Measurements from ENCODE around the gene MYO5B.

MYO5B gene

DNA sequence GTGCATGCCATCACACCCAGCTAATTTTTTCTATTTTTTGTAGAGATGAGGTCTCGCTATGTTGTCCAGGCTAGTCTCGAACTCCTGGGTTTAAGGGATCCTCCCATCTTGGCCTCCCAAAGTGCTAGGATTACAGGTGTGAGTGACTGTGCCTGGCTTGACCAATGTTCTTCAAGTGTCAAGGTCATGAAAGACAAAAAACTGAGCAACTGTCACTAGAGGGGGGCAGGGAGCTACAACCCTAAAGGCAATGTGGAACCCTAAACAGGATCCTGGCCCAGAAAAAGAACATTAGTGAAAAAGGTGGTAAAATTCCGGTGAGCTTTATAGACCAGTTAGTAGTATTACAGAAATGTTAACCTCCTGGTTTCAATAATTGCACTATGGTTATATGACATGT is 7.3 kb downstream of the MYO5B start:
- no peak for DNase-seq

DNA sequence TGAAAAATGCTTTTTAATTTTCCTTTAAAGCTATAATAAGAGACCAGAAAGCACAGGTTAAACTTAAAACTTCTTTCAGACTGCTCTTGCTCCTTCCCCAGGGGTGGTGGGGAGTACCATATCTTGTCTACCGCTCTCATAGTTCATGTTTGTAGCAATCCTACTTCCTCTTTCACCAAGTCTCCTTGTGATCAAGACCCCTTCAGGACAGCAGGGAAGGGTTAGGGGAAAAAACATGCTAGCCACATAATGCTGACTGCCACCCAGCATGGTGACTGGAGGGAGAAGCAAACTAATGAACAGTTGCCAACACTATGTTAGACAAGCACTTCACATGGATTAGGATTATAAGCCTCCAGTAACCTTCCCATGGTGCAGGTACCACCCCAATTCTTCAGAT is 8.6 kb downstream of the MYO5B start:
- no peak for DNase-seq

DNA sequence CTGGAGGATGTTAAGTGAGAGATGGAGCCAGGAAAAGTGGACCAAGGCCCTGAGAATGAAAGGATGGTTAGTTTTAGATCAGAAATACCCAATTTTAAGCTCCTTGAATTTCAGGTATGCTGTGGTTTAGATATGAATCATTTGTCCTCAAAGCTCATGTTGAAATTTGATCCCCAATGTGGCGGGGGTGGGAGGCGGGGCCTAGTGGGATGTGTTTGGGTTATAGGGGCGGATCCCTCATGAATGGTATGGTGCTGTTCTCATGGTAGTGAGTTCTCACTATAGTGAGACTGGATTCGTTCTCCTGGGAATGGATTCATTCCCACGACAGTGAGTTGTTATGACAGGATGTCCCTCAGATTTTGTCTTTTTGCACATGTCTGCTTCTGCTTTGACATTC is 11.4 kb downstream of the MYO5B start:
- DNase-seq: no peak

DNA sequence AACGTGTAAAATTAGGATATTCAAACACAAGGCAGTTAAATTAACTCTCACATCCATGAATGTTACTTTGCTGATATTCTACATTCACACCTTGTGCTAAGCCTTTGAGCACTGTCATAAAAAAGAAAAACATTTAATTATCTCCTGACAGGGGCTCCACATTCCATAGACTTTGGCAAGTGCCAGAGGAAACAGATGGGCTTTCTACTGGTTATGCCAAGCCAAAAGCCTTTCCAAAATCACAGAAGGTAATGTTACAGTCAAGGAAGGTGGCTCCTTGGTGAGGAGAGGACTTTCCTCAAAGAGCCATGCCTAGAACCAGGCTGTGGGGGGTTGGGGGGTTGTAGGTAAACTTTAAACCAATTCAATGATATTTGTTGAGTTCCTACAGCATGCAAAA is 12.4 kb downstream of the MYO5B start:
- DNase-seq: no peak

DNA sequence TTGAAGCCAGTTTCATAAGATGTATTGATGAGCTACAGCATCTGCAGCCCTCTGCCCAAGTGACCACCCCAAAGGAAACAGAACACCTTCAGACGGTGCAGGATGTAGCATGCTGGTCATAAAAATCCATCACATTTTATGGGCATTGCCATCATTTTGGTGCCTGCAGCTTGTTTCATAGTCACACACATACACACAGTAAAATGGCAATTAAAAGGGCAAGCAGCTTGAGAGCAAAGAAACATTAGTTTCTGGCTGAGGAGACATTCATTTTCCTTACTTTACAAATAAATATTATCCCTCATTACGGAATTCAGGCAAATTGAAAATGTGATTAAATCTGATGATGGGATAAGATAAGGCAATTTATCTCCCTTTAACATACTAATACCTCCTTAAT is 13.4 kb downstream of the MYO5B start:
- no peak for DNase-seq

DNA sequence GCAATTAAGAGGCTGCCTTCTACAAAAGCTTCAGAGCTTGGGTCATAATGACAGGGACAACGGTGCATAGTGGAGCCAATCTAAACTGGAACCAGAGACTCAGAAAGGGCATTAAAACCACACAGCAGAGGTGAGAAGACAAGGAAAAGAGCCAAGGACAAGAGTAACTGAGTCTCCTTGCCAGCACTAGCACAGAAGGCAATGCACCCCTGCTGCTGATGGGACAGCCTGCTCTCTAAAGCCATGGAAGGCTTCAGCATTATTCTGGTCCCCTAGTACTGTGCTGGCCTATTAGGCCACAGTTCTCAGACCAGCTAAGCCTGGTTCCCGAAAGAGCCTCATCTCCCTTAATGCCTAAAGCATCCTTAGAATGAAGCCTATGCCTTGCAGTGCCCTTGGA is 15.5 kb downstream of the MYO5B start:
- DNase-seq: no peak

DNA sequence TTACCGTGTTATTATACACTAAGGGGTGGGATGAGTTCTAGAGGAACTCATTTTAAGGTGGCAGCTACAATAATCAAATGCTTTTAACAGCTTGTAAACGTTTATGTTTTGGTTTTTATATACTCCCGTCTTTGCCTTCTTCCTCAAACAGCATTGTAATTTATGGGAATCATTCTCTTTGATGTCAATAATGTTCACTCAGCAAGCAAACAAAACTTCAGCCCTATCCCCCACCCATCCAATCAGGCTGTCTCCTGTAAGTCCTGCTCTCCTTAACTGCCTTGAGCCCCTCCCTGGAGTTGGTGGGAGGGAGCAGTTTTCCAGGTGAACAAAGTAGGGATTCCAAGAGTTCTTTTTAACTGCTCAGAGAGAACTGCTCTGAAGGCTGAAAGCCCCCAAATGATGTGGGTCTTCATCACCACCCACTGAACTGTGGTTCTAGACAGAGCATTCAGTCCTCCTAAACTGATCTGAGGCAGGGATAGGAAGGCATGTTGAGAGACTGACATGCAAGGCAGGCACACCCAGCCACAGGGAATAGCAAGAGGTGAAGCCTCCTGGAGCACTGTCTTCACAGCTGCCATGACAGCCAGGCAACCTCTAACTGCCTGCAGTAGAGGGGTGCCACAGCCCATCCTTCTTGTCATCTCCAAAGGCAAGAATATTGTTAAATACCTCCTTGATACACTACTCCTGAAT is 17.5 kb downstream of the MYO5B start:
- no peak for DNase-seq

DNA sequence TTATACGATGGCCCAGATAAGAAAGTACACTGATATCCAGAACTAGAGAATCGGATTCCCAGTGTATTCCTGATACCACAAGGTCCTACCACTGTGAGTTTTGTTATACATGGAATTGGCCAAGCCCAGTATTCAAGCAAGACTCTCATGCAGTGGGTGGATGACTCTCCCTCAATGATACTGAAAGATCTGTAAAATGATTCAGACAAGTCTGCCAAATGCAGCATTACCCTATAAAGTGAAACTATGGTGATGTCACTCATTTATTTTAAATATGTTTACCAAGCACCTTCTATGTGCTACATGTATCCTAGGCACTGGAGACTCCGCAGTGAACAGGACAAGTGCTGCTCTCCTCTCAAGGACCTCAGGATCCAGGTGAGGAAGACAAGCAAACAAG is 22.6 kb downstream of the MYO5B start:
- DNase-seq: no peak

DNA sequence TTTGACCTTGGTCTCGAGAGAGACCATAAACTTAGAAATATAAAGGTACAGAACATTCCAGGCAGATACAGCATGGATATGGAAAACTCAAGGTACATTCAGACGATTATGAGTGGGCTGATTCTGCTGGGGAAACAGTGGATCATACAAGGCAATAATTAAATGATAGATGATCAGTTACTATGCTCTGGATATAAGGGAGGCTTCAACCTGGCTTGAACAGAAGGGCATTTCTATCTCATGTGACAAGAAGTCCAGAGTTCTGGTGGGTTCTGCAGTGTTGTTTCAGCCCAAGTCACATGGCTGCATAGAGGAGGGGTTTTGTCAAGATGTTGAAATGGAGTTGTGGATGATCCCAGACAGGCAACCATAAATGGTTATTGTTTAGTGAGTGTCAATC is 23.5 kb downstream of the MYO5B start:
- no peak for DNase-seq

DNA sequence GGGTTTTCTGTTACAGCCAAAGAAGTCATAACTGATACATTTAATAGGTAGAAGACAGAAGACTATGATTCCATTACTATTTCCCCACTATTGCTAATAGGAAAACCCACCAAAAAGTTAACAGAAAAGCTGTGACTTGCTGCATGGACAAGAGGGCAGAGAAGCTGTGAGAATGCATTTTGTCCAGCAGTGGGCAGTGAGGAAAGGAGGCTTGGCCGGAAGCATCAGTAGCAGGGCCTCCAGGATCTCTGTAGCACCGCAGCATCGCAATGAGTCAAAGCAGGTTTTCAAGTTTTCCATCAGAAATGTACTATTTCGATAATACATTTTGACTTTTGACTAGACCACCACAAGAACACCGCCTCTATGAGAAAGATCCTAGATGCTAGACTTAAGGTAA is 24.9 kb downstream of the MYO5B start:
- no peak for DNase-seq

DNA sequence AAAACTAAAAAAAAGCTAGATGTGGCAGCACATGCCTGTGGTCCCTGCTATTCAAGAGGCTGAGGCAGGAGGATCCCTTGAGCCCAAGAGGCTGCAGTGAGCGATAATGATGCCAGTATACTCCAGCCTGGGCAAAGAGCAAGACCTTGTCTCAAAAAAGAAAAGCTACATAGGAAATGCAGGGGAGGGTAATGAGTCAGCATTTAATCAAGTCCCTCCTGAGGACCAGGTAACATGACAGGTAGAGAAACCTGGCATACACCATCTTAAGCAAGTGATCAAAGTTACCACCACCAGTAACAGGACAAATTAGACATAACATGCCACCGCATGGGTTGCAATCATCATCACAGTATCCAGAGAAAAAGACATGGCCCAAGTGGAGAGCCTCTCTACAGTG is 25.8 kb downstream of the MYO5B start:
- DNase-seq: no peak

DNA sequence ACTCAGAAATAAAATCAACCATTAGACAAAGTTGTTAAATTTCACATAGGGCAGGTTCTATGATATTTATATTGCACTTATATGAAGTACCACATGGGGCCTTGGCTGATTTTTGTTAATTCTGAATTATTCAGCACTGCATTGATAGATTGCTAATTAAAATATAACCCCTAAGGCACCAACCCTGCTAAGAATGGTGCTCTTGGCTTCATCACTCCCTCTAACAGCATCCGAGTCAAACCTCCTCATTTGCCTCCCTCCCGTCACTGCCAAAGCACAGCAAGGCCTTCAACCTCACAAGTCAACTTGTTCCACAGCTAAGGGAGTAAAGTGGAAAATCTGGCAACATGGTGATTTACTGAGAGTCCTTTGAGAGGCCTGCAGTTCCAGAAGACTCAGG is 27.0 kb downstream of the MYO5B start:
- no peak for DNase-seq

DNA sequence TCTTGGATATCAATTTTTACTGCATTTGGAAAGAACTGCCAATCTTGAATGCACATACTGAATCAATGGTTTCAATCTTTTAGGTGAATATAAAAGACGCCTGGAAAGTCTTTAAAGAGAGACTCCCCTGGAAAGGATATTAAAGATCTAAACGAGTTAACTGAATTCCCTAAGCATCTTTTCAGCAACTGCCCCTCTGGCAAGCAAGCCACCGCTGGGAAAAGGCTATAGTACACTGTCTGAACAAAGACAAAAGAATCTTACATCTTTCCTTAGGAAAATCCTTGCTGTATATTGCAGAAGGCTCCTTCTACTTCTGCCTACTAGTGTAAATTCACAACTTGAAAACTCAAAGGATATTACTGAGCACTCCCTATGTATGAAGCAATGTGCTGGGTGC is 28.0 kb downstream of the MYO5B start:
- no peak for DNase-seq

DNA sequence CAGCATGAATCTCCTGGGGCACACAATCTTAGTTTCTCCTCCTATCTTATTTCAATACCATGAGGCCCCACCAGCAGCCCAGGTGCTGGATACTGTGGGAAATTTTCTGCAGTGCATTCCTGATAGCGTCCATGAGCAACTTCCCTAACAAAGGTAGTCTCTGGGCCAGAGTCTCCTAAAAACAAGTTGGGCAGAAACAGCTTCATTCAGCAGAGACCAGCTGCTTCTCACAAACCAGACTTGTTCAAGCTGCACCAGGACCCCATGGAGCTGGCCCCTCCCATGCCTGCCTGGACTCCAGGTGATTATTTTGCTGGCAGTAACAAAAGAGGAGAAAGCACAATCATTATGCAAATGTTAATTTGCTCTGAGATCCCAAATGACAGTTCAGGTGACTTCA is 31.4 kb downstream of the MYO5B start:
- no peak for DNase-seq

DNA sequence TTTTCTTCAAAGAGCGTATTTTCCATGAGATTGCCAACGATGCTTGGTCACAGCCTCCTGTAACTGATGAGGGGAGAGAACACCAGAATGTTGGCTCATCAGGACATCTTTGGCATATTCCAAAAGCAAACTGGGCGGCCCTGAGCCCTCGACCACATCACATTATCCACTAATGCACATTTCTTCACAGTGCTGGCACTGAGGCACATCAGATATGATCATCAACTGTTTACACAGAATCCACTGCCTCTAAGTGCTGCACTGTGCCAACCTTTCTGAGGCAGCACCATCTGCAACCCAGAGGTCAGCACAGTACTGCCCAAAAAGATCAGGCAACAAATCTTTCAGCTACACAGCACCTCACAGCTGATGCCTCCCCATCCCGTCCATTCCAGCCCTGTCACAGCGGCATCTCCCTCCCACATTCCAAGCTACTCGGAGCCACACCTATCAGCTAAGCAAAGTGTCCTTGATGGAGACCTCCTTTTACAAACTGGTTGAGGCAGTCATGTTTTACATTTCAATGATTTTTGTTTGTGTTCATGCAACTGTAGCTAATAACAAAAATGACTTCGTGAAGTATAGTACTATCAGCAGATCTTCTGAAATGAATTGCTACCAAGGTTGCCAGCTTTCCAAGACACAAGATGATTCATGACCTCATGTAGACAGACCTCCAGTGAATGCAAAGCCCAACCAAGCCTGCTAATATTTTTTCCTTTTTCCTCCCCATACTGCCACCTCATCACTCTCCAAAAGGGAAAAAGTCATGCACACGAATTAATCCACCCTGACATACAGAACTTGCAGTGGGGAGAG is 32.3 kb downstream of the MYO5B start:
- no peak for DNase-seq

DNA sequence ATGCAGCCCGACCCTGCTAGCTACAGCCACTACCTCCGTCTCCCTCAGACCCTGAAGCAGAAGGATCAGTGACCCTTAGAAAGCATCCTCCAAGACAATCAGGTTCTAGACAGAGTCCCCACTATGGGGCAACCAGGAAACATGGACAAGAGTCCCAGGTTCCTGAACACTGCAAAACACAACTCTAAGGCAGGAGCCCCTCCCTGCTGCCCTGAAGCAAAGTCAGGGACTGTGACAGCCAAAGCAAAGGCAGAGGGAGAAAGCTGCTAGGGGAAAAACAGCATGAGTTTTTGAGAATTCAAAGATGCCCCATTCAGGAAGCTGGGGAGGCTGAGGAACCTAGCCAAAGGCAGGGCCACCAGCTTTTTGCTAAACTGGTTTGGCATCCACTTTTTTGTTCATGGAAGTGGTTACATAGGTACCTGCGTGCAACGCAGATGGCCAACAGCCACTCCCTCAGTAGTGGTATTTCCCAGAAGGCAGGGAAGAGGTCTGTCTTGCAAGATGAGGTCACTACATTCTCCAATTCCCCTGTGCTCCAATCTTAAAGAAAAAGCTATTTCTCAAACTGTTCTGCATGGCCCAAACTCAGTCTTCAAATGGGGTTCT is 33.2 kb downstream of the MYO5B start:
- DNase-seq: no peak

DNA sequence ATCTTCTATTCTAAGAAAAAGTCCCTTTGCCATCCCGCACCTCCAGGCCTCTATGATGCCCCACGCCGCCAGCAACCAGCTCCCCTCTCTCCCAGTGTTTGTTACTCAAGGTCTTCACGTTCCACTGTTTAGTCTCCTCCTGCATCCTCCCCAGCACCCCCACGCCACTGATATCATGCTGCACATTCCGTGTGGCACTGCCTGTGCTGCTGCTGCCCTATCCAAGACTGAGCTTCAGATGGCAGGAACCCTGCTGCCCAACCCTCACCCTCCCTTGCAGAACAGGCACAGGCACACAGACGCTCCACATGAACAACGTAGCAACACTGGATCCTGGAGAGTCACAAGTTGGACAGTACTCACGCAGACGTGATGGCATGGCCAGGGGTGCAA is 35.3 kb downstream of the MYO5B start:
- no peak for DNase-seq

DNA sequence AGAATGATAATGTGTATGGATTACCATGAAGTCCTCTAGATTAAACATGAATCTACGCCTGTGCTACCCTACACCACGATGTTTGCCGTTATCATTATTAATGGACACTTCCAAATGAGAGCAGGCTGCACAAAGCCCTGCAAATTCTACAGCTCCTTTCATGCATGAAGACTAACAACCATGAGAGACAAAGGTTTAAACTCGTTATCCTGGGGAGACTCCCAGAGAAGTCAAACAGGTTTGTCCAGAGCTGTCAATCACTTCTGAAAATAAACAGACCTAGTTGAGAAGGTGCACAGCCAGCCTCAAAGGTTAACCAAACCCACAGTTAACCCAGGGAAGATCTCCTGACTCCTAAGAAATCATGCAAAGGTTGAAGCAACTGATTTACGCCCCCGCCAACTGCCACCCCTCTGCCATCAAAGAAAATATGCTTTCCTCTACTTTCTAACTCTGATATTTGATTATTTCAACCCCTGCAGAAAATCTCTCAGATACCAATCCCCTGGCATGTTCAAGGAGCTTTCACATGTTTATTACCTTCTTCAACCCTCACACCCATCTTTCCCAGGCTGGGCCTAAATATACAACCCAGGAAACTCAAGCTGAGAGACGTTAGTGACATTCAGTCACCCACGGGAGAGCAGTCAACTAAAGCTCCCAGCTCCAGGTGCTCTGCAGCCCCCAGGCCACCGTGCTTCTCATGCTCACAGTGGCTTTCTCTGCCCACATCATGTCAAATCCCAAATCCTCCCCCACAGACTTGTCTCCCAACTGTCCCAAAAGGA is 35.9 kb downstream of the MYO5B start:
- DNase-seq: no peak

DNA sequence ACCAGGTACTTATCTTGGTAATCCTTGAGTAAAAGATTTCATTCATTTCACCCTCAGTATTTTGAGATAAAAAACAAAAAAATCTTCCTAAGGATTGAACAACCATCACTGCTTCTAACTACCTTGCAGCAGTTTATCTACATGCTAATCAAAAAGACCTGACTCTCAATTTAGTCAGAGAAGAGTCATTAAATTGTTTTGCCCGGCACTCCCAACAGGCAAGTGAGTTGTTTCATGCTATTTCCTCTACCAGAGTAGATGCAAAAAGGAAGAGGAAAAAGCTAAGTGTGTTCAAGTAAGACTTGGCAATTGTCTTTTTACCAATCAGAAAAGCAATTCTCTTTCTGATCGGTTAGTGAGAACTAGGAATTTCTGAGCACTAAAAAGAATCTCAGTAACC is 39.5 kb downstream of the MYO5B start:
- DNase-seq: no peak

DNA sequence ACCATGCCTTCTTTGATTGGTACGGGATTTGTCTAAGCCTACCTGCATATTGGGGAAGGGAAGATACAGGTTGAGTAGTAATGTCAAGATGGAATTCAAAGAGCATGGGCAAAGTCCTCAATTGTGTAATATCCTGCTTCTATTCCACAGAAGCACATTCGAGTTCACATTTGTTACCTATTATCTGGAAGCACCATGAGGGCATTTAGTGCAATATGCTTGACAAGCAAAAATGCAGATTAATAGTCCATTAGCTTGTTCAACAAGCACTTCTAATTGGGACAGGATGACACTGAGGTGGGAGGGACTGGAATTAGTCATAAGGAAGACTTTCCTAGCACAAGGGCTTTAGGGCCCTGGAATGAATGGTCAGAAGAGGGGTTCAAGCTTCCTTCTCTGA is 40.5 kb downstream of the MYO5B start:
- DNase-seq: no peak

DNA sequence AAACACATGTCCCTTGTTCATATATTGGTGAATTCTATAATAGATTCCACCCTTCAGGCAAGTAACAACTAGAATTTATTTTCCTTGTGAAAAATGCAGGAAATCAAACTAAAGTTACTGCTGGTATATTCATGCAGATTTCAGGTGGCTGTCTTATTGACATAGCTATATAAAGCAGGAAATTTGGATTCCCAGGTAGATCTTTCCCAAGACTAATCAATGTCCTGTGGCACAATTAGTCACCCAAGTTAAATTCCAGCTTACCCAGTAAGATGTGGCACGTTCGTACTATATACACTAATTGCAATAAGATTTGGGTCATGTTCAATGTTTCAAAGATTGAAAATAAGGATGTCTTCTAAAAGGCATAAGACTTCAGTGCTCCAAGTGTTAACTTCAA is 42.0 kb downstream of the MYO5B start:
- DNase-seq: no peak

DNA sequence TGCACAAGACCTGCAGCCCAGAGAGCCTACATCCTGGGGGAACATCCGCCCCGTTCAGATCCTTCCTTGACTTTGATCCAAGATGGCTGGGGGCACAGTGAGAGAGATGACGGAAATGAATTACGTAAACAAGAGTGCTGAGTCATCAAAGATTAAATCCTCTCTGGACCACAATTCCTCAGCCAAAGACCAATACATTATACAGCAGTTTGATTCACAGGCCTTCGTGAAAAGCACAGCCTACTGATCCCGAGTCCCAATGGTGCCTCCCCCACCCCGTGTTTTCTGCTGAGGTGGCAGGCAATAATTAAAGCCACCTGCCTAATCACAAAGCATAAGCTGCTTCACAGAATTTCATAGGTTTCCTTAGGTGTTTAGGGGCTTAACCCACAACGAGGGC is 43.0 kb downstream of the MYO5B start:
- no peak for DNase-seq

DNA sequence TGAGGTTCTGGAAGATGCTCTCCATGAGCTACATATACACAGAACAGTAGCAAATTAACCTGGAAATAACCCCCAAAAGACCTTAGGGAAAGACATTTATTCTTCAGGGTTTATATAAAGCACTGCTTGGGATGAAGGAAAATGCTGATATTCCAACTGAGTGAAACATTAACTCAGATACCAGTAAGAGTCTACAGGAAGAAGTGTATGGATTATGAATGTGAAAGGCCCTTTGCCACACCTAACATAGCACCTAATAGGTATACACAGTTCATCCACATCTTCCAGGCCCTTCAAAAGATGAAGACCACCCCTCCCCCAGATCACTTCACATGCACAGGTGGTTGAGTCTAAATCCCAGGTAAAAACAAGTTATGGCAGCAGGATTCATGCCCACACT is 50.4 kb downstream of the MYO5B start:
- DNase-seq: no peak

DNA sequence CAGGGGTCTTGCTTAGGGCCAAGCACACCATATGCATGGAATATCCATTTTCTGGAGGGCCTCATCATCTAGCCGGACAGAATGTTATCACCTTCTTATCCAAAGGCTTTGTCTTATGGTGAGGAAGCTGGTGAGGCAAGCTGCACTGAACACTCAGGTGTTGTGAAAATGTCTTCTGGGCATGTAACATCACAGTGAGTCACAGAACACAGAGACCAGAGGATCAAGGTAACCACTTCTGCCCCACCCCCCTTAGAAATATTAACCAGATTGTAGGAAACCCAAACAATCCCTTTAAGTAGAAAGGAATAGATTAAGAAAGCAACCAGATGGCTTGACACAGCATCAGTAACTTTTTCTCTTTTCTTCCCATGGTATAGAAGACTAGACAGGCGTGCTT is 51.1 kb downstream of the MYO5B start:
- DNase-seq: no peak
